Measurements from ENCODE around the gene PDE4B.

GRCh38 chr1:65821386-65821785, 28.7 kb downstream of the PDE4B start:
- TF ChIP-seq POLR2AphosphoS5 (IDR thresholded peaks at IDR 0.05) (no peak), CTCF (IDR thresholded peaks at IDR 0.05) (no peak)
